Tongue (tissue), 2 donors: ENCODE results near the gene SHISA3. TPM values are rescaled to one million over a fixed set of nuclear protein-coding genes. Genes with fewer than 3 reads are reported as not detected.

Experiments
- DNase-seq: peaks from one replicate; pipeline ENCODE4 v3.0.0-alpha.2; 2015
- total RNA-seq: library from RNA; depleted of rRNA; stranded (reverse); fragments of >200 nt; gene quantifications from one replicate; pipeline ENCODE4 v1.2.3, GENCODE V29; 2014

Gene SHISA3
- total RNA-seq, 1 donor from 2014 or later = 0.62 TPM

DNA sequence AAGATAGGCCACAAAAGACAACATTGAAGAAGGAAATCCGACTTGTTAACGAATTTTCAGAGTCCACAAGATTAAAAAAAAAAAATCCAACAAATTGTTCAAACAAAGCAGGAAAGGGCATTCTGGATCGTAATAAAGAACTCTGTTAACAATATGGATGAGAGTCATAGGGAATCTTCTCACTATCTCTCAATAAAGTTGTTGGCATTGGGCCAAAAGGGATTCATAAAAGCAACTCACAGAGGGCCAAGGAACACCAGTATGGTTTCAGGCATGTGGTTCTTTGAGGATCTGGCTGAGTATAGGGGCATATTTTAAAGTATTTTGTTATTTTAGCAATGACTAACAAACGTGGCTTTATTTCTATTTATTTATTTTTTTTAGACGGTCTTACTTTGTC lies 49.5 kb downstream of the SHISA3 start:
- DNase-seq = no peak

Other genes with a start within 250 kb of the SHISA3 start
- 0.21 TPM for gene BEND4, start 244.8 kb upstream of the SHISA3 start, total RNA-seq